ENCODE data around the gene URB1.

Gene URB1

DNA sequence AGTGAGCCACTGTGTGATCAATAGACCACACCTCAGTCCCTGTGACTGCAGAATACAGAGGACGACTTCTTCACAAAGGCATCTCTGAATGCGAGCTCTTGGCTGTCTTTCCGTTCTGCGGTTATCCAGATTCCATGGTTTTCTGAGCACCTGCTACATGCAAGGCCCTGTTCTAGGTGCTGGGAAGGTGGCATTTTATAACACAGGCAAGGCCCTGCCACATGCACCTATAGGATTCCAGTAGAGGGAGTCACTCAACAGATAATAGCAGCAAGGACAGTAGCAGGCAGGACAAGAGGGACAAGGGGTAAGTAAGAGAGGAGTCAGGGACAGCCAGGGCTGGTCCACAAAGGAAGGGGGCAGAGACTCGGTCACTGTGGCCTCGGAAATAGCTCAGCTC lies 9.0 kb downstream of the URB1 start:
- TF ChIP-seq CTCF (IDR thresholded peaks at IDR 0.05; ENCODE audit: insufficient read depth, low read depth, low read length, missing control alignments) = no peak
- DNase-seq (ENCODE audit: low read depth) = no peak
- no peak overlapping the region for H3K4me3 ChIP-seq (ENCODE audit: low read depth, low read length)

- TF ChIP-seq CTCF (IDR thresholded peaks at IDR 0.05; ENCODE audit: insufficient read depth, low read depth, low read length, missing control alignments) = no peak
- H3K4me3 ChIP-seq (ENCODE audit: low read depth, low read length) = no peak overlapping the region
- no peak for DNase-seq (ENCODE audit: low read depth)
Observed at GRCh38 chr21:32382108-32382644, 10.6 kb downstream of the URB1 start.

DNA sequence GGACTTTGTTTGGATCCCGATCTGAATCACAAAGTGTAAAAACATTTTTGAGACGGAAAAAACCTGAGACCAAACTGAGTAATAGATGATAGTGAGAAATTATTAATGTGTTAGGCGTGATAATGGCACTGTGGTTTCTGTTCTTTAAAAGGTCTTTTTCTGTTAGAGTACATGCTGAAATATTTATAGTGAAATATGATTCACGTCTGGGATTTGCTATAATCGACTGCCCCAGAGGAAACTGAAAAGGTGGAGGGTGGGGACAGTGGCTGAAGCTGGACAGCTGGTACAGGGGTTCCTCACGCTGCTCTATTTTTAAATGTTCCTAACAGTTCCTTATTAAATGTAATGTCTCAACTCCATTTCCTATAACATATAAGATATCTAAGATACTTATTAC lies 11.2 kb downstream of the URB1 start:
- H3K4me3 ChIP-seq (ENCODE audit: low read depth, low read length) = no peak overlapping the region
- DNase-seq (ENCODE audit: low read depth) = no peak
- TF ChIP-seq CTCF (IDR thresholded peaks at IDR 0.05; ENCODE audit: insufficient read depth, low read depth, low read length, missing control alignments) = no peak

GRCh38 chr21:32380940-32381339 lies 11.9 kb downstream of the URB1 start:
- H3K4me3 ChIP-seq (ENCODE audit: low read depth, low read length) = no peak overlapping the region
- no peak for DNase-seq (ENCODE audit: low read depth)
- no peak for TF ChIP-seq CTCF (IDR thresholded peaks at IDR 0.05; ENCODE audit: insufficient read depth, low read depth, low read length, missing control alignments)

DNA sequence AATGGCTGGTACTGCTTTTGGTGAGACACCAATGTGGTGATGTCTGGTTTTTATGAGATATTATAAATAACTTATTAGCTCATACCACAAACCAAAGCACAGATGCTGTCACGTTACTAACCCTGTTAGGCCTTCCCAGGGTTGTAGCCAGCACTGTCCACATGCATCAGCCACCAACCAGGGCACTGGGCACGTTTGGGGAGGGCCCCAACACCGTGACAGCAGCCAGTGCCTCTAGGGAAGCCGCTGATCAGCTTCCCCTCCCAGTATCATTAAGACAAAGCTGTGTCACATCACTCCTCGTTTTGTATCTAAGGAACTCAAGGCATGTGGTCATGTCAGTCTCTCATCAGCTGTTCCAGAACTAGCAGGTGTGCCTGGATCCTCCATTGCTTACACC lies 13.9 kb downstream of the URB1 start:
- no peak for TF ChIP-seq CTCF (IDR thresholded peaks at IDR 0.05; ENCODE audit: insufficient read depth, low read depth, low read length, missing control alignments)
- no peak for DNase-seq (ENCODE audit: low read depth)
- no peak overlapping the region for H3K4me3 ChIP-seq (ENCODE audit: low read depth, low read length)

- no peak overlapping the region for H3K4me3 ChIP-seq (ENCODE audit: low read depth, low read length)
- no peak for TF ChIP-seq CTCF (IDR thresholded peaks at IDR 0.05; ENCODE audit: insufficient read depth, low read depth, low read length, missing control alignments)
- DNase-seq (ENCODE audit: low read depth) = no peak
Observed at GRCh38 chr21:32377991-32378390, 14.8 kb downstream of the URB1 start.

GRCh38 chr21:32377506-32377905 lies 15.3 kb downstream of the URB1 start:
- TF ChIP-seq CTCF (IDR thresholded peaks at IDR 0.05; ENCODE audit: insufficient read depth, low read depth, low read length, missing control alignments) = no peak
- DNase-seq (ENCODE audit: low read depth) = no peak

More at GRCh38 chr21:32377506-32377905, 15.3 kb downstream of the URB1 start:
- H3K4me3 ChIP-seq (ENCODE audit: low read depth, low read length) = no peak overlapping the region
